SU-DHL-6 (cell line): Measurements from ENCODE around the gene STX7.

Experiments used
- CTCF ChIP-seq: fragments of 200-600 bp; sonication (generic); IDR thresholded peaks from one replicate; pipeline ENCODE4 v1.5.1; 2017; ENCODE audit warnings: antibody characterized with exemption, mild to moderate bottlenecking, low read length, moderate library complexity; ENCODE audit not compliant: insufficient read depth, poor library complexity, severe bottlenecking
- EZH2phosphoT487 ChIP-seq: fragments of 200-600 bp; sonication (generic), shearing (Covaris generic); conservative IDR thresholded peaks from 2 replicates; pipeline ENCODE4 v1.6.1; 2018; ENCODE audit warnings: mild to moderate bottlenecking, antibody characterized with exemption, low read length, moderate library complexity, mixed read lengths

DNA sequence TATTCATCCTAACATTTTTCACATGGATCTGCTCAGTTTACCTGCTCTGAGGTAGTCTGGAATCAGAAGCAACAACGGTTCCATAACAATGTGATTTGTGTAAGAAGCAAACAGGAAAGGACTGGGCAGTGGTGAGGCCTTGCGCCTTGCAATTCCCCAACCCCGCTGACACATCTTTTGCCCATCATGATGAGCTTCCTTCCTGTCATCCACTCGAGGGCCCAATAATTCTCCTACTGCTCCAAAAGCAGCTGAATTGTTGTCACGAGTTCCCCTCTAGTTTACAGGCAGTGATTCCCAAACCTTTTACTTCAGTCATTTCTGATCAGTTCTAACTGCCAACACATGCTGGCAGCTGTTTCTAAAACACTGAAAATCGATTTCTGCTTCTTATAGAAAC is 22.9 kb downstream of the STX7 start:
- no peak for TF ChIP-seq CTCF
- TF ChIP-seq EZH2phosphoT487 = no peak
